A673 (cell line): ENCODE results near the gene MYLK.

Experiments used
- EZH2 ChIP-seq: fragments of 200-600 bp; sonication (generic); IDR thresholded peaks from 2 replicates; pipeline ENCODE4 v1.6.1; 2017; ENCODE audit warnings: borderline replicate concordance, low read depth, mild to moderate bottlenecking, mixed read lengths, antibody characterized with exemption, low read length; ENCODE audit not compliant: poor library complexity, severe bottlenecking
- TF ChIP-seq, protein P1 (sequence below): fragments of 300-800, 200-600 bp; sonication (generic); conservative IDR thresholded peaks from 2 replicates; pipeline ENCODE4 v1.5.1; 2017; ENCODE audit warnings: low read depth, mild to moderate bottlenecking, antibody characterized with exemption, low read length, moderate library complexity, mixed read lengths

DNA sequence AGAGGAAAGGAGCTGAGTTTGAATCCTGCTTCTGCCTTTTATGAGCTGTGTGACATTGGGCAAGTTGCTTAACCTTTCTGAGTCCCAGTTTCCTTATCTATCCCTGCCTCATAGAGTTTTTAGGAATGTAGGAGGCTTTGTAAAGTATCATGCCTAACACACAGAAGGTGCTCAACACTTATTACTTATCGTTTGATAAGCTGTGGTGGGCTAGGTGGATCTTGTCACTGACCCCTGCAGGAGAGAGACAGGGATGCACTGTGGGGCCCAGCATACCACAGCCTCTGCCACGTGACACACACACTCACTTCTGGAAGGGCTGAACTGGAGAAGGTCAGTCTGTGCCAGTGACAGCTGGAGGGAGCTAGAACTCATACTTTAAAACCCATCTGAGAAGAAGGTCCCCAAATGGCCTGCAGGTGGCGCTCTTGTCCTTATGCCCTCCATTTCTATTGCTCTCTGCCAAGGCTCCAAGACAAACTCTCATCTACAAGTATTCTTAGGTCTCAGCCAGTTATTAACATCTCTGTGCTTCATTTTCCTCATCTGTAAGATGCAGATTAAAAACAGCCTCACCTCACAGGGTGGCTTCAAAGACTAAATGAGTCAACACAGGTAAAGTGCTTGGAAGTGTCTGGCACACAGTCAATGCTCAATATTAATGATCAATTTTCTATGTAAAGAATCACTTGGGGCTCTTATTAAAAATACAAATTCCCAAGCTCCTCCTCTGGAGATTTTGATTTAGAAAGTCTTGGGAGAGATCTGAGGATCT lies 241.8 kb downstream of the MYLK start:
- TF ChIP-seq, protein P1, sequence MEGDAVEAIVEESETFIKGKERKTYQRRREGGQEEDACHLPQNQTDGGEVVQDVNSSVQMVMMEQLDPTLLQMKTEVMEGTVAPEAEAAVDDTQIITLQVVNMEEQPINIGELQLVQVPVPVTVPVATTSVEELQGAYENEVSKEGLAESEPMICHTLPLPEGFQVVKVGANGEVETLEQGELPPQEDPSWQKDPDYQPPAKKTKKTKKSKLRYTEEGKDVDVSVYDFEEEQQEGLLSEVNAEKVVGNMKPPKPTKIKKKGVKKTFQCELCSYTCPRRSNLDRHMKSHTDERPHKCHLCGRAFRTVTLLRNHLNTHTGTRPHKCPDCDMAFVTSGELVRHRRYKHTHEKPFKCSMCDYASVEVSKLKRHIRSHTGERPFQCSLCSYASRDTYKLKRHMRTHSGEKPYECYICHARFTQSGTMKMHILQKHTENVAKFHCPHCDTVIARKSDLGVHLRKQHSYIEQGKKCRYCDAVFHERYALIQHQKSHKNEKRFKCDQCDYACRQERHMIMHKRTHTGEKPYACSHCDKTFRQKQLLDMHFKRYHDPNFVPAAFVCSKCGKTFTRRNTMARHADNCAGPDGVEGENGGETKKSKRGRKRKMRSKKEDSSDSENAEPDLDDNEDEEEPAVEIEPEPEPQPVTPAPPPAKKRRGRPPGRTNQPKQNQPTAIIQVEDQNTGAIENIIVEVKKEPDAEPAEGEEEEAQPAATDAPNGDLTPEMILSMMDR = peak; percentile 97
- no peak for TF ChIP-seq EZH2
